AG10803 (cell line): ENCODE measurements around the gene TNS4.

Source experiments
- DNase-seq: peaks from one replicate; pipeline ENCODE4 v3.0.0; 2010; ENCODE audit warnings: low read depth
- H3K4me3 ChIP-seq: 2 replicates; pipeline ENCODE4 v1.5.1; 2011; ENCODE audit warnings: mild to moderate bottlenecking, low read length, control low read depth
- CTCF ChIP-seq: conservative IDR thresholded peaks from 2 replicates; pipeline ENCODE4 v1.5.1; 2011; ENCODE audit warnings: mild to moderate bottlenecking, low read length, control low read depth, inconsistent platforms

Gene TNS4

DNA sequence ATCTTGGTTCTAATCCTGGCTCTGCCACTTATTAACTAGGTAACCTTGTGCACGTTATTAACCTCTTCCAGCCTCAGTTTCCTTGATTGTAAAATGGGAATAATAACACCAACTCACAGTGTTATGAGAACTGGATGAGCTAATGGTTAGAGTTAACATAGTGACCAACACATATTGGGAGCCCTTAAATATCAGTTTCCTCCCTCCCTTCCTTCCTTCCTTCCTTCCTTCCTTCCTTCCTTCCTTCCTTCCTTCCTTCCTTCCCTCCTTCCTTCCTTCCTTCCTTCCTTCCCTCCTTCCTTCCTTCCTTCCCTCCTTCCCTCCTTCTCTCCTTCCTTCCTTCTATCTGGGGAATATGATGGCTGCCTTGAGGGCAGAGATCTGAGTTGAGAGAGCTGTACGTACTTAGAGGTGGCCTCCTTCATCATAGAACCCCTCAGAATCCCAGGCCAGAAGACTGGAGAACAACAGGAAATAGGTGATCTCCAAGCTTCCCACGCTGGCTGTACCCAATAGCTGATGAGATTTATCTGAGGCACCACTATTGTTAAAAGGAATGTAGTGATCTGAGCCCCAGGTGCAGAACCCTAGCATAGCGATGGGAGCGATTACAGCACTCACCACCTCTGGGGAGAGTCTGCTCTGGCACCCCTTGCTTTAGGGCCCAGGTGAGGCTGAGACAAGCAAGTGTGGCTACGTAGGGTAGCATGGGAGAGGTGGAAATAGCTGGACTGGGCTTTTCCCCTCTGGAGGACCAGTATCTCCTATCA lies 37.7 kb upstream of the TNS4 start:
- no peak for TF ChIP-seq CTCF
- no peak for DNase-seq
- no peak overlapping the region for H3K4me3 ChIP-seq

- TF ChIP-seq CTCF: no peak
- DNase-seq: peak; percentile 68
- no peak overlapping the region for H3K4me3 ChIP-seq
These were observed 36.9 kb upstream of the TNS4 start for GRCh38 chr17:40538019-40538935.

GRCh38 chr17:40536295-40537171 lies 35.1 kb upstream of the TNS4 start:
- H3K4me3 ChIP-seq: no peak overlapping the region
- DNase-seq: peak; percentile 84
- no peak for TF ChIP-seq CTCF

- TF ChIP-seq CTCF: no peak
- H3K4me3 ChIP-seq: no peak overlapping the region
- DNase-seq: peak; percentile 56
These were observed 34.5 kb upstream of the TNS4 start for GRCh38 chr17:40535924-40536294.

DNA sequence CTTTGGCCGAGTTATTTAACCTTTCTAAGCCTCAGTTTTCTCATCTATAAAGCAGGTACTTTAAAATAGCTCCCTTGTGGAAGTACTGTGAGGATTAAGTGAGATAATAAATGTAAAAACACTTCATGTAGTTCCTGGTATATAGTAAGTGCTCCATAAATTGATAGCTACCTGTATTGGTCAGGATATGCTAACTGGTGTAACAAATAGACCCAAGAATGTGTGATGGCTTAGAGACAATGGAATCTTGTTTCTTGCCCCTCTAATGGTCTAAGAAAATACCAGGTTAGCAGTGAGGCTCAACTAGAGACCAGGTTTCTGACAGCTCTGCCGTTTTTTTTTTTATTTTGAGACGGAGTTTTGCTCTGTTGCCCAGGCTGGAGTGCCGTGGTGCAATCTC lies 34.0 kb upstream of the TNS4 start:
- no peak overlapping the region for H3K4me3 ChIP-seq
- no peak for TF ChIP-seq CTCF
- DNase-seq: no peak

DNA sequence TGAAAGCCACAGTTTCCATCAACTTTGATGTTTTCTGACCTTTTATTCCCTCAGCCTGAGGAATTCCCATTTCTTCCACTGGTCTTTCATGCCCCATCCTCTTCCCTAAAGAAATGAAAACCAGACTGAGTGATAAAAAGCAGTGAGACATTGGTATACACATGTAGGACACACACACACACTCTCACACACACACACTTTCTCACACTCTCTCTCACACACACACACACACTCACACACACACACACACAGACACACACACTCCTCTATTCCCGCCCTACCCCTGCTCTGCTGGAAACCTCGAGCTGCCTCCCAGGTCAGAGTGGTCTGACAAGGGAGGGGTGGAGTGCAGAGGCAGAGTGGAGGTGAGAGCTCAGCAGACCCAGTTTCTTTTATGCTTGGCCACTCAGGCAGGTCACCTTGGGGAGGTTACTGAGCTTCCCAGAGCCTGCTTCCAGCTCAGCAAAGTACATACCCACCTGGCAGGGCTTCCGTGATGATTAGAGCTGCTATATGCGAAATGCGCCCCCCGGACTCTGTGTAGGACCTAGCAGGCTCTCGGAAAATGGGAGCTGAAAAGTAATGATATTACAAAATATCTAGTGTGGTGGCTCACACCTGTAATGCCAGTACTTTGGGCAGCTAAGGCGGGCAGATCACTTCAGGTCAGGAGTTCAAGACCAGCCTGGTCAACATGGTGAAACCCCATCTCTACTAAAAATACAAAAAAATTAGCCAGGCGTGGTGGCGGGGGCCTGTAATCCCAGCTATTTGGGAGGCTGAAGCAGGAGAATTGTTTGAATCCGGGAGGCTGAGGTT lies 33.2 kb upstream of the TNS4 start:
- peak; percentile 8; the same call in 1 of the 2 replicates for TF ChIP-seq CTCF
- no peak overlapping the region for H3K4me3 ChIP-seq
- peak; percentile 59 for DNase-seq
